Fibroblast of lung (primary cell): ENCODE results near the gene USP16. TPM values are rescaled to one million over a fixed set of nuclear protein-coding genes. Genes with fewer than 3 reads are reported as not detected.
A peak's percentile ranks its signal among the peaks of the same experiment; 100 is the strongest.

Source experiments
- DNase-seq, 2 donors: peaks; one replicate each; pipeline versions ENCODE4 v3.0.0 to v3.0.0-alpha.2; 2010; ENCODE audit warnings: low read depth in 2 of 2
- H2AFZ ChIP-seq: 2 replicates; pipeline ENCODE4 v1.5.1; 2012; ENCODE audit warnings: low read length, control low read depth, inconsistent platforms
- H3K27ac ChIP-seq: 2 replicates; pipeline ENCODE4 v1.5.1; 2011; ENCODE audit warnings: low read length, control low read depth; ENCODE audit not compliant: insufficient read depth
- H3K27me3 ChIP-seq: 2 replicates; pipeline ENCODE4 v1.5.1; 2011; ENCODE audit warnings: mild to moderate bottlenecking, low read length; ENCODE audit not compliant: control insufficient read depth, insufficient read depth
- H3K36me3 ChIP-seq: 2 replicates; pipeline ENCODE4 v1.5.1; 2011; ENCODE audit warnings: low read length; ENCODE audit not compliant: control insufficient read depth, insufficient read depth
- H3K4me1 ChIP-seq: 2 replicates; pipeline ENCODE4 v1.5.1; 2011; ENCODE audit warnings: low read length; ENCODE audit not compliant: control insufficient read depth, insufficient read depth; ENCODE audit errors: extremely low read depth
- H3K4me2 ChIP-seq: 2 replicates; pipeline ENCODE4 v1.5.1; 2011; ENCODE audit warnings: low read length, control low read depth; ENCODE audit not compliant: insufficient read depth; ENCODE audit errors: extremely low read depth
- H3K4me3 ChIP-seq, 4 experiments: fragments of 200-600 bp in 1 of 4; sonication (generic) in 1 of 4; replicated peaks in 1 of 4; 2 replicates each; pipeline ENCODE4 v1.5.1; 2011 to 2016; ENCODE audit warnings: low read length in 4 of 4, low read depth in 3 of 4, mild to moderate bottlenecking in 3 of 4, control low read depth in 2 of 4, inconsistent platforms in 1 of 4, mixed read lengths in 1 of 4; ENCODE audit not compliant: insufficient read depth in 1 of 4; ENCODE audit errors: control extremely low read depth in 1 of 4
- H3K79me2 ChIP-seq: 2 replicates; pipeline ENCODE4 v1.5.1; 2012; ENCODE audit warnings: mild to moderate bottlenecking, low read length, inconsistent platforms; ENCODE audit not compliant: control insufficient read depth, insufficient read depth
- H3K9ac ChIP-seq: 2 replicates; pipeline ENCODE4 v1.5.1; 2011; ENCODE audit warnings: mild to moderate bottlenecking, low read length, control low read depth; ENCODE audit not compliant: insufficient read depth
- H3K9me3 ChIP-seq: 2 replicates; pipeline ENCODE4 v1.5.1; 2012; ENCODE audit warnings: low read depth, low read length; ENCODE audit not compliant: control insufficient read depth, insufficient read depth
- H4K20me1 ChIP-seq: 2 replicates; pipeline ENCODE4 v1.5.1; 2011; ENCODE audit warnings: low read length; ENCODE audit not compliant: control insufficient read depth, insufficient read depth; ENCODE audit errors: extremely low read depth
- CTCF ChIP-seq, 2 donors: IDR thresholded peaks in 1 of 2; conservative IDR thresholded peaks in 1 of 2; 1 replicate in 1 of 2; 2 replicates in 1 of 2; pipeline ENCODE4 v1.5.1; 2011 to 2012; ENCODE audit warnings: low read length in 2 of 2, control low read depth in 1 of 2, inconsistent platforms in 1 of 2, low read depth in 1 of 2, mild to moderate bottlenecking in 1 of 2
- EZH2 ChIP-seq: IDR thresholded peaks from 2 replicates; pipeline ENCODE4 v1.5.1; 2012; ENCODE audit warnings: low read length, control low read depth, mild to moderate bottlenecking; ENCODE audit errors: missing control alignments
- polyA plus RNA-seq, 2 donors: library from polyadenylated mRNA; depleted of rRNA in 1 of 2; stranded (reverse) in 1 of 2; unstranded in 1 of 2; fragments of >200 nt; gene quantifications; 2 replicates each; pipeline ENCODE4 v1.2.1, GENCODE V29; 2011 to 2012; ENCODE audit warnings: missing spikeins in 1 of 2
- total RNA-seq: library from RNA; depleted of rRNA; stranded (reverse); fragments of >200 nt; gene quantifications from 2 replicates; pipeline ENCODE4 v1.2.1, GENCODE V29; 2014

Gene USP16
- total and polyA plus RNA-seq, 2 donors (not counting 1 experiment from before 2014, with no cell fraction given) = 32.2 to 34.4 TPM

DNA sequence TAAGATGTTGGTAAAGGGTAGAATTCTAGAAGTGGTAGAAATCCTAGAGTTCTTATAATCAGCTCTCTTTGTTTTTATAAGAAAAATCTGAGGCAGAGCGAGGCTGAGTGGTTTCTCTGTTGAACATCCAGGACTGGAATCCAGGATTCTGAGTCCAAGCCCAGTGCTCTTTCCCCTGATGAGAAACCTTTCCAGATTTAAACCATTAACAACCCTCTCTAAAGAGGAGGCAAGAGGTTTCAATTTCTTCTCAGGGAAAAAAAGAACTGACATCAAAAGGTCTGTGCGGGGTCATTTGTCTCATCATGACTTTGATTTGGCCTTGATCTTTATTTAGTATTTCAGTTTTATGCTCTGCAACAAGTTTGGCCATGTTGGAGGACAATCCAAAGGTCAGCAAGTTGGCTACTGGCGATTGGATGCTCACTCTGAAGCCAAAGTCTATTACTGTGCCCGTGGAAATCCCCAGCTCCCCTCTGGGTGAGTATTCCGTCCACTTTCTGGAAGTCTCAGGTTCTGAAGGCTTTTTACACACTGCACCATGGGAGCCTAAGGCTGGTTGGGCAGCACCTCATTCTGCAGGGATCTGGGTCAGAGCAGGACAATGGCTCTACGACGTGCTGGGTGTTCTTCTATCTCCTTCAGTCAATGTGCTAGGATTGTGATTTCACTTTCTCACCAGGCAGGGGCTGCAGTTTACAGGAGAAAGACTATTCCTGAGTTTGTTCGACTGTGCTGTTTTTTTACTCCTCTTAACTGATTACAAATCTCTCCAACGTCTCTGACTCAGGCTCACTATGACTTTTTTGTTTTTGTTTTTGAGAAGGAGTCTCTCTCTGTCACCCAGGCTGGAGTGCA lies 67.9 kb downstream of the USP16 start:
- H3K4me1 ChIP-seq = peaks cover 9% of the 10 kb centered on the region
- peak overlapping the region; percentile 70 for H3K27ac ChIP-seq
- H3K9me3 ChIP-seq = no peaks in the 10 kb centered on the region
- H3K4me3 ChIP-seq = peak overlapping the region in 1 of 4 experiments; percentile 26
- DNase-seq = peak; percentile 65 to 70
- no peaks in the 10 kb centered on the region for H3K27me3 ChIP-seq
- TF ChIP-seq CTCF (conservative IDR thresholded peaks at IDR 0.05 in 1 of 2, IDR thresholded peaks at IDR 0.05 in 1 of 2; ENCODE audit: low read depth in 1 of 2, low read length in 2 of 2) (peak in 1 of 2 donors; percentile 31), EZH2 (no peak)
- no peak overlapping the region for H3K9ac ChIP-seq
- no peaks in the 10 kb centered on the region for H4K20me1 ChIP-seq
- H2AFZ ChIP-seq = peak overlapping the region; percentile 30
- H3K36me3 ChIP-seq = no peaks in the 10 kb centered on the region
- H3K4me2 ChIP-seq = no peak overlapping the region
- H3K79me2 ChIP-seq = no peaks in the 10 kb centered on the region

GRCh38 chr21:29096218-29097015 lies 71.9 kb downstream of the USP16 start:
- TF ChIP-seq CTCF (conservative IDR thresholded peaks at IDR 0.05 in 1 of 2, IDR thresholded peaks at IDR 0.05 in 1 of 2; ENCODE audit: low read depth in 1 of 2, low read length in 2 of 2) = no peak
- TF ChIP-seq EZH2 = no peak
- no peaks in the 10 kb centered on the region for H4K20me1 ChIP-seq

GRCh38 chr21:29098156-29098555 lies 73.7 kb downstream of the USP16 start:
- Histone ChIP-seq H3K4me3 (no peak overlapping the region), H3K27me3 (no peaks in the 10 kb centered on the region), H3K4me2 (no peak overlapping the region), H3K4me1 (no peaks in the 10 kb centered on the region), H3K27ac (no peak overlapping the region), H2AFZ (no peak overlapping the region), H3K9me3 (no peaks in the 10 kb centered on the region), H3K36me3 (no peaks in the 10 kb centered on the region), H3K79me2 (no peaks in the 10 kb centered on the region), H4K20me1 (no peaks in the 10 kb centered on the region), H3K9ac (no peak overlapping the region)
- DNase-seq = no peak
- TF ChIP-seq EZH2 = no peak
- no peak for TF ChIP-seq CTCF (conservative IDR thresholded peaks at IDR 0.05 in 1 of 2, IDR thresholded peaks at IDR 0.05 in 1 of 2; ENCODE audit: low read depth in 1 of 2, low read length in 2 of 2)

More at GRCh38 chr21:29096218-29097015, 71.9 kb downstream of the USP16 start:
- no peak for DNase-seq
- Histone ChIP-seq H3K4me2 (no peak overlapping the region), H3K27me3 (no peaks in the 10 kb centered on the region), H2AFZ (no peak overlapping the region), H3K4me3 (no peak overlapping the region), H3K27ac (no peak overlapping the region), H3K9ac (no peak overlapping the region), H3K36me3 (no peaks in the 10 kb centered on the region), H3K9me3 (no peaks in the 10 kb centered on the region), H3K79me2 (no peaks in the 10 kb centered on the region), H3K4me1 (peaks cover 5% of the 10 kb centered on the region)
